ENCODE data around the gene TM4SF5.

Gene TM4SF5

GRCh38 chr17:4771519-4772234 lies at the start of gene TM4SF5:
Gene TM4SF5 (plus strand): TSS chr17:4771886. CDS start chr17:4771923, 37 bp downstream.
- no peak for DNase-seq (ENCODE audit: low spot score)

- no peak for DNase-seq (ENCODE audit: low spot score)
Observed at GRCh38 chr17:4722678-4723240, 48.9 kb upstream of the TM4SF5 start.

- no peak for DNase-seq (ENCODE audit: low spot score)
Observed at GRCh38 chr17:4724650-4725049, 47.0 kb upstream of the TM4SF5 start.

GRCh38 chr17:4725646-4726310 lies 45.9 kb upstream of the TM4SF5 start:
- no peak for DNase-seq (ENCODE audit: low spot score)

GRCh38 chr17:4728124-4728523 lies 43.6 kb upstream of the TM4SF5 start:
- no peak for DNase-seq (ENCODE audit: low spot score)

GRCh38 chr17:4733073-4733531 lies 38.6 kb upstream of the TM4SF5 start:
- DNase-seq (ENCODE audit: low spot score), result no peak

- DNase-seq (ENCODE audit: low spot score), result no peak
Observed at GRCh38 chr17:4734857-4735475, 36.7 kb upstream of the TM4SF5 start.

- DNase-seq (ENCODE audit: low spot score), result no peak
Observed at GRCh38 chr17:4735876-4736651, 35.6 kb upstream of the TM4SF5 start.

GRCh38 chr17:4738136-4739121 lies 33.3 kb upstream of the TM4SF5 start:
- DNase-seq (ENCODE audit: low spot score), result no peak

- DNase-seq (ENCODE audit: low spot score), result peak; percentile 75
Observed at GRCh38 chr17:4739122-4740024, 32.3 kb upstream of the TM4SF5 start, which contains the start of the genes CXCL16 and ZMYND15. Gene CXCL16 (minus strand): TSS chr17:4739928. CDS start chr17:4739339, 589 bp downstream. Gene ZMYND15 (plus strand): TSS chr17:4739833. CDS start chr17:4740549, 716 bp downstream.

GRCh38 chr17:4740025-4740351 lies 31.7 kb upstream of the TM4SF5 start:
- DNase-seq (ENCODE audit: low spot score), result no peak

GRCh38 chr17:4740584-4740983 lies 31.1 kb upstream of the TM4SF5 start:
- no peak for DNase-seq (ENCODE audit: low spot score)

GRCh38 chr17:4741544-4741943 lies 30.1 kb upstream of the TM4SF5 start:
- DNase-seq (ENCODE audit: low spot score), result no peak

GRCh38 chr17:4742133-4742532 lies 29.6 kb upstream of the TM4SF5 start:
- DNase-seq (ENCODE audit: low spot score), result no peak

GRCh38 chr17:4742629-4743028 lies 29.1 kb upstream of the TM4SF5 start:
- DNase-seq (ENCODE audit: low spot score), result no peak

GRCh38 chr17:4743216-4743615 lies 28.5 kb upstream of the TM4SF5 start:
- no peak for DNase-seq (ENCODE audit: low spot score)

- no peak for DNase-seq (ENCODE audit: low spot score)
Observed at GRCh38 chr17:4743898-4744297, 27.8 kb upstream of the TM4SF5 start.

- peak; percentile 79 for DNase-seq (ENCODE audit: low spot score)
Observed at GRCh38 chr17:4744999-4745969, 26.4 kb upstream of the TM4SF5 start.
